Measurements from ENCODE around the gene CCNC.
"Not testable (repeated sequence)": the region's sequence is repeated elsewhere in the genome, so short reads cannot be mapped to it uniquely, and the experiment has no call there.

Gene CCNC

GRCh38 chr6:99605911-99606655 is 37.6 kb upstream of the CCNC start:
- TF ChIP-seq CTCF (IDR thresholded peaks at IDR 0.05; ENCODE audit: low read depth, low read length, missing control alignments): no peak
- DNase-seq (ENCODE audit: low read depth): no peak
- no peak overlapping the region for H3K4me3 ChIP-seq (ENCODE audit: low read depth, low read length)

GRCh38 chr6:99605074-99605734 is 36.7 kb upstream of the CCNC start:
- DNase-seq (ENCODE audit: low read depth): no peak
- no peak for TF ChIP-seq CTCF (IDR thresholded peaks at IDR 0.05; ENCODE audit: low read depth, low read length, missing control alignments)
- no peak overlapping the region for H3K4me3 ChIP-seq (ENCODE audit: low read depth, low read length)

- TF ChIP-seq CTCF (IDR thresholded peaks at IDR 0.05; ENCODE audit: low read depth, low read length, missing control alignments): no peak
- no peak overlapping the region for H3K4me3 ChIP-seq (ENCODE audit: low read depth, low read length)
- no peak for DNase-seq (ENCODE audit: low read depth)
Measured at GRCh38 chr6:99604166-99605073, 36.0 kb upstream of the CCNC start.

GRCh38 chr6:99603421-99604165 is 35.1 kb upstream of the CCNC start:
- no peak for DNase-seq (ENCODE audit: low read depth)
- peak overlapping the region; percentile 23 for H3K4me3 ChIP-seq (ENCODE audit: low read depth, low read length)
- TF ChIP-seq CTCF (IDR thresholded peaks at IDR 0.05; ENCODE audit: low read depth, low read length, missing control alignments): no peak

GRCh38 chr6:99602520-99603420 is 34.3 kb upstream of the CCNC start:
- TF ChIP-seq CTCF (IDR thresholded peaks at IDR 0.05; ENCODE audit: low read depth, low read length, missing control alignments): no peak
- DNase-seq (ENCODE audit: low read depth): no peak
- H3K4me3 ChIP-seq (ENCODE audit: low read depth, low read length): peak overlapping the region; percentile 3; the same call in 1 of the 2 replicates

- not testable (repeated sequence) for DNase-seq (ENCODE audit: low read depth); H3K4me3 ChIP-seq (ENCODE audit: low read depth, low read length)
Measured at GRCh38 chr6:99594696-99595095, 26.2 kb upstream of the CCNC start.
